SU-DHL-6 (cell line): ENCODE measurements around the gene SORCS2.

Source experiments
- H2AFZ ChIP-seq: fragments of 200-600 bp; sonication (generic); 2 replicates; pipeline ENCODE4 v1.6.1; 2014; ENCODE audit warnings: low read depth, mild to moderate bottlenecking, moderate library complexity, mixed read lengths, antibody characterized with exemption, low read length; ENCODE audit not compliant: severe bottlenecking
- H3F3A ChIP-seq: fragments of 200-600 bp; shearing (Covaris generic); 2 replicates; pipeline ENCODE4 v1.6.0; 2016; ENCODE audit warnings: antibody characterized with exemption, mild to moderate bottlenecking; ENCODE audit not compliant: insufficient read depth
- H3K27ac ChIP-seq: fragments of 200-600 bp; sonication (generic); 2 replicates; pipeline ENCODE4 v1.5.1; 2016; ENCODE audit warnings: low read depth, mild to moderate bottlenecking, low read length, moderate library complexity, mixed read lengths
- H3K27me3 ChIP-seq: fragments of 200-600 bp; sonication (generic), shearing (Covaris generic); 2 replicates; pipeline ENCODE4 v1.6.0; 2014; ENCODE audit warnings: mild to moderate bottlenecking, low read length
- H3K36me3 ChIP-seq: fragments of 200-600 bp; sonication (generic); 2 replicates; pipeline ENCODE4 v1.6.1; 2014; ENCODE audit warnings: mild to moderate bottlenecking, low read length, mixed read lengths
- H3K4me2 ChIP-seq: fragments of 300-600, 200-600 bp; shearing (Covaris generic), sonication (generic); 2 replicates; pipeline ENCODE4 v1.6.0; 2014; ENCODE audit warnings: low read length, low read depth, mild to moderate bottlenecking; ENCODE audit not compliant: poor library complexity, severe bottlenecking
- H3K4me3 ChIP-seq: fragments of 200-600 bp; sonication (generic); 2 replicates; pipeline ENCODE4 v1.5.1; 2014; ENCODE audit warnings: antibody characterized with exemption, low read length, mild to moderate bottlenecking, mixed read lengths; ENCODE audit not compliant: insufficient read depth, poor library complexity, severe bottlenecking
- H3K79me2 ChIP-seq: fragments of 200-600 bp; sonication (generic); 2 replicates; pipeline ENCODE4 v1.6.1; 2014; ENCODE audit warnings: mild to moderate bottlenecking, low read length, moderate library complexity; ENCODE audit not compliant: insufficient read depth
- H3K9ac ChIP-seq: fragments of 200-600 bp; sonication (generic); 2 replicates; pipeline ENCODE4 v1.7.0; 2014; ENCODE audit warnings: mild to moderate bottlenecking, low read length
- H3K9me2 ChIP-seq: fragments of 200-600 bp; sonication (generic); replicated peaks from 2 replicates; pipeline ENCODE4 v1.6.1; 2014; ENCODE audit warnings: low read length; ENCODE audit not compliant: insufficient read depth
- H3K9me3 ChIP-seq: fragments of 200-600 bp; sonication (generic); 2 replicates; pipeline ENCODE4 v1.6.1; 2014; ENCODE audit warnings: low read length, mixed read lengths; ENCODE audit not compliant: insufficient read depth
- H4K20me1 ChIP-seq: fragments of 200-600 bp; sonication (generic); 2 replicates; pipeline ENCODE4 v1.6.1; 2014; ENCODE audit warnings: low read depth, mild to moderate bottlenecking, antibody characterized with exemption, low read length, moderate library complexity, mixed read lengths
- CTCF ChIP-seq: fragments of 200-600 bp; sonication (generic); IDR thresholded peaks from one replicate; pipeline ENCODE4 v1.5.1; 2017; ENCODE audit warnings: antibody characterized with exemption, mild to moderate bottlenecking, low read length, moderate library complexity; ENCODE audit not compliant: insufficient read depth, poor library complexity, severe bottlenecking
- EZH2phosphoT487 ChIP-seq: fragments of 200-600 bp; sonication (generic), shearing (Covaris generic); conservative IDR thresholded peaks from 2 replicates; pipeline ENCODE4 v1.6.1; 2018; ENCODE audit warnings: mild to moderate bottlenecking, antibody characterized with exemption, low read length, moderate library complexity, mixed read lengths

SORCS2 gene

GRCh38 chr4:7241597-7242125 lies 49.3 kb downstream of the SORCS2 start:
- no peaks in the 10 kb centered on the region for H3F3A ChIP-seq
- no peak overlapping the region for H2AFZ ChIP-seq
- TF ChIP-seq EZH2phosphoT487 (no peak), CTCF (no peak)
- H3K9me2 ChIP-seq, result no peaks in the 10 kb centered on the region
- H3K27ac ChIP-seq, result no peak overlapping the region
- peaks cover 4% of the 10 kb centered on the region; the same call in 1 of the 2 replicates for H3K9me3 ChIP-seq
- H4K20me1 ChIP-seq, result no peaks in the 10 kb centered on the region
- H3K4me3 ChIP-seq, result no peak overlapping the region
- no peaks in the 10 kb centered on the region for H3K79me2 ChIP-seq
- H3K9ac ChIP-seq, result no peak overlapping the region
- no peaks in the 10 kb centered on the region for H3K27me3 ChIP-seq
- no peaks in the 10 kb centered on the region for H3K36me3 ChIP-seq
- no peak overlapping the region for H3K4me2 ChIP-seq

GRCh38 chr4:7242766-7243165 lies 50.4 kb downstream of the SORCS2 start:
- TF ChIP-seq CTCF, result no peak
- no peak for TF ChIP-seq EZH2phosphoT487
- H3K9me3 ChIP-seq, result peaks cover 4% of the 10 kb centered on the region; the same call in 1 of the 2 replicates
- no peaks in the 10 kb centered on the region for H3F3A ChIP-seq
- H3K4me2 ChIP-seq, result no peak overlapping the region
- H3K9ac ChIP-seq, result no peak overlapping the region
- no peaks in the 10 kb centered on the region for H3K79me2 ChIP-seq
- H3K4me3 ChIP-seq, result no peak overlapping the region
- H2AFZ ChIP-seq, result no peak overlapping the region
- H3K27ac ChIP-seq, result no peak overlapping the region
- H3K27me3 ChIP-seq, result no peaks in the 10 kb centered on the region
- no peaks in the 10 kb centered on the region for H3K9me2 ChIP-seq
- no peaks in the 10 kb centered on the region for H3K36me3 ChIP-seq
- H4K20me1 ChIP-seq, result no peaks in the 10 kb centered on the region

GRCh38 chr4:7243609-7244330 lies 51.4 kb downstream of the SORCS2 start:
- TF ChIP-seq CTCF (no peak), EZH2phosphoT487 (no peak)
- H3K9me2 ChIP-seq, result no peaks in the 10 kb centered on the region
- H4K20me1 ChIP-seq, result no peaks in the 10 kb centered on the region
- H3K9me3 ChIP-seq, result no peaks in the 10 kb centered on the region
- H3K4me2 ChIP-seq, result no peak overlapping the region
- H2AFZ ChIP-seq, result no peak overlapping the region
- H3K79me2 ChIP-seq, result no peaks in the 10 kb centered on the region
- no peak overlapping the region for H3K27ac ChIP-seq
- no peaks in the 10 kb centered on the region for H3F3A ChIP-seq
- H3K27me3 ChIP-seq, result no peaks in the 10 kb centered on the region
- no peaks in the 10 kb centered on the region for H3K36me3 ChIP-seq
- no peak overlapping the region for H3K4me3 ChIP-seq
- no peak overlapping the region for H3K9ac ChIP-seq
